ENCODE data around the gene ARPC2. TPM values are rescaled to one million over a fixed set of nuclear protein-coding genes. Genes with fewer than 3 reads are reported as not detected.

ARPC2 gene
- total RNA-seq, 1 donor from 2014 or later: 239 TPM

DNA sequence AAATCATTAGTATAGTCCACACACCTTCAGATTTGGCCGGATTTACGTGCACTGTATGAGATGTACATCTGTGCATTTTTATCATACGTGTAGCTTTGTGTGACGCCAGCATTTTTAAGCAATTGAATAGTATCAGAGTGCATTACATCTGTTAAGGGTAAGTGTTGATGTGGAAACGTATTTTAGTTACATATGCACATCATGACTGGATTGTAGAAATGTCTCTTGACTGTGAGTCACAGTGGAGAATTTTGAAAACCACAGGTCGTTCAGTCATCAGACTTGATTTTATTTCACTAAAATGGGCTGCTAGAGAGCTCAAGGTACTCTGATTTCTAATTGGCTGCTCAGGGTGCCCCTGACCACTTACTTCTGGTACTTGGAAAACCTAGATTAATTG is 38.5 kb downstream of the ARPC2 start:
- DNase-seq (ENCODE audit: low spot score): no peak

GRCh38 chr2:218256612-218257350 is 39.8 kb downstream of the ARPC2 start:
- no peak for DNase-seq (ENCODE audit: low spot score)

GRCh38 chr2:218257390-218257981 is 40.5 kb downstream of the ARPC2 start:
- no peak for DNase-seq (ENCODE audit: low spot score)

DNA sequence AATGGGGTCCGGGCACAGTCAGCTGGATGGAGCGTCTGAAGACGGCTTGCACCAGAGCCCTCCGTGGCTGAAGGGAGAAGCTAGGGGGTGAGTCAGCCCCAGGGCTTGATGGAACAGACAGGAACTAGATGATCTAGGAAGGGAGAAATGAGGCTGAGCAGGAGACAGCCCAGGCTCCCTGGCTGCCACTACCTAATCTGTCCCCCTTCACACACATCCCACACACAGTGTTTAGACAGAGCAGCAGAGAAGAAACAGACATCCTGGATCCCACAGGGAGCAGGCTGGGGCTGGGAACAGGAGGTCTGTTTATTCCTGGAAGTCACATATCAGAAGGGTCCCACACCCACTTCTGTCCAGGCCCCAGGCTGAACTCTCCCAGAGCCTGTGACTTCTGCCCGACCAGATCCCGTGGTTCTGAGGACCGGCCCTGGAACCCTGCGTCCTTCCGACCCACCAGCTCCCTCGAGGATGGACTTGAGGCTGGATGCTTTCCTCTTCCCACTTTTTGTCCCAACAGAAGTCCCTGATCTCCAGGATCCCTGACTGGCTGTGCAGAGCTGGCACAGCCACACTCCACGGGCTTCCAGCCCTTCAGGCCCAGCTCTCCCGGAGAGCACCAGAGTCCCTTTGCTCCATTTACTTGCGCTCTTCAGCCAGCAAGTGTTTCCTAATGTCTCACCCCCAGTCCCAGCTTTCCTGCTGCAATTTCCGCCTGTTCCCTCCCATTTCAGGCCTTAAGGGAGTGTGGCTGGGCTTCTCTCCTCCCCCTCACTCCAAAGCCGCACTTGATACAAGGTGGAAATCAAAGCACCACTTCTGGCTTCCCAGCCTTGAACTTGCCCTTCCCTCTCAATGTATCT is 42.3 kb downstream of the ARPC2 start:
- DNase-seq (ENCODE audit: low spot score): peak; percentile 79

- DNase-seq (ENCODE audit: low spot score): no peak
Measured at GRCh38 chr2:218260166-218260565, 43.2 kb downstream of the ARPC2 start.

- peak; percentile 64 for DNase-seq (ENCODE audit: low spot score)
Measured at GRCh38 chr2:218260742-218261422, 43.9 kb downstream of the ARPC2 start, which contains the start of gene GPBAR1. GPBAR1 (plus strand) TSS chr2:218261015; CDS start chr2:218262725, 1,710 bp downstream.

GRCh38 chr2:218261423-218262236 is 44.6 kb downstream of the ARPC2 start:
- no peak for DNase-seq (ENCODE audit: low spot score)

DNA sequence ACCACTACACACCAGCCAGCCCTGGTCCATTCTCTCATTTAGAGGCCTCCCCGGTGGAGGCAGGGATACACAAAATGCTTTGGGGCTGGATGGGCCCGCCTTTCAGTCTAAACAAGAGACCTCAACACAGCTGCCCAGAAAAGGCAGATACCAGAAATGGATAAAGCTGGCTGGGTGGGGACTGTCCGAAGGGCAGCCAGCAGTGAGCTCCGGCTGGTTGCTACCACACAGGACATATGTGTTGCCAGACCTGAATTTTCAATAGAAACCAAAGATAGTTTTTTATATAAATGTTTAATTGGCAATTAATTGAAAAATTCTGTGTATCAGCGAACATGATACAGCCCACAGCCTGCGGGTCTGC is 45.2 kb downstream of the ARPC2 start:
- DNase-seq (ENCODE audit: low spot score): no peak

DNA sequence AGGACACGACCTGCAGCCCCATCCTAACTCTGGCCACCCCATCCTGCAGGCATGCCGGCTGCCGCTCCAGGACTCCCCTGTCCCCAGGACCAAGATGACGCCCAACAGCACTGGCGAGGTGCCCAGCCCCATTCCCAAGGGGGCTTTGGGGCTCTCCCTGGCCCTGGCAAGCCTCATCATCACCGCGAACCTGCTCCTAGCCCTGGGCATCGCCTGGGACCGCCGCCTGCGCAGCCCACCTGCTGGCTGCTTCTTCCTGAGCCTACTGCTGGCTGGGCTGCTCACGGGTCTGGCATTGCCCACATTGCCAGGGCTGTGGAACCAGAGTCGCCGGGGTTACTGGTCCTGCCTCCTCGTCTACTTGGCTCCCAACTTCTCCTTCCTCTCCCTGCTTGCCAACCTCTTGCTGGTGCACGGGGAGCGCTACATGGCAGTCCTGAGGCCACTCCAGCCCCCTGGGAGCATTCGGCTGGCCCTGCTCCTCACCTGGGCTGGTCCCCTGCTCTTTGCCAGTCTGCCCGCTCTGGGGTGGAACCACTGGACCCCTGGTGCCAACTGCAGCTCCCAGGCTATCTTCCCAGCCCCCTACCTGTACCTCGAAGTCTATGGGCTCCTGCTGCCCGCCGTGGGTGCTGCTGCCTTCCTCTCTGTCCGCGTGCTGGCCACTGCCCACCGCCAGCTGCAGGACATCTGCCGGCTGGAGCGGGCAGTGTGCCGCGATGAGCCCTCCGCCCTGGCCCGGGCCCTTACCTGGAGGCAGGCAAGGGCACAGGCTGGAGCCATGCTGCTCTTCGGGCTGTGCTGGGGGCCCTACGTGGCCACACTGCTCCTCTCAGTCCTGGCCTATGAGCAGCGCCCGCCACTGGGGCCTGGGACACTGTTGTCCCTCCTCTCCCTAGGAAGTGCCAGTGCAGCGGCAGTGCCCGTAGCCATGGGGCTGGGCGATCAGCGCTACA is 45.9 kb downstream of the ARPC2 start:
- no peak for DNase-seq (ENCODE audit: low spot score)

GRCh38 chr2:218263817-218264641 is 47.0 kb downstream of the ARPC2 start:
- DNase-seq (ENCODE audit: low spot score): no peak

GRCh38 chr2:218264773-218265561 is 48.0 kb downstream of the ARPC2 start:
- peak; percentile 70 for DNase-seq (ENCODE audit: low spot score)

DNA sequence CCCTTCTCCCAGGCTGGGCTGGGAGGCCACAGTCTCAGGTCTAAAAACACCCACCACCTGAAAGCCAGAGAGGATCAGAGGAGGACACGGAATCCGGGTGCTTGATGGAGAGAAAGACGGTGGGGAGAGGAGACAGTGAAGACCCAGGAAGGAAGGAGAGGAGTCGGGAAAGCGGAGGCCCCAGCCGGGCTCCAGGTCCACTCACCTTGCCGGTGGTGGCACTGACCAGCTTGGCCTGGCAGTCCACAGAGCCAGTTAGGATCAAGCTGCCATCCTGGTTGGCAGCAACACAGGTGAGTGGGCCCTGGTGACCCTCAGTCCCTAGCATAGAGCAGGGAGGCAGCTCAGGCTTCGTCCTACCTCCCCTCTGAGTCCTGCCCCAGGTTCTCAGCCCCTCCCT is 48.6 kb downstream of the ARPC2 start:
- no peak for DNase-seq (ENCODE audit: low spot score)

GRCh38 chr2:218266316-218266979 is 49.5 kb downstream of the ARPC2 start:
- DNase-seq (ENCODE audit: low spot score): no peak

- no peak for DNase-seq (ENCODE audit: low spot score)
Measured at GRCh38 chr2:218267259-218267658, 50.3 kb downstream of the ARPC2 start.

GRCh38 chr2:218269900-218270720 is 53.1 kb downstream of the ARPC2 start, which contains the start of the genes AAMP and PNKD:
AAMP (minus strand) TSS chr2:218270137; CDS start chr2:218270086, 51 bp downstream.
PNKD (plus strand) TSS chr2:218270519; CDS start chr2:218270536, 17 bp downstream.
- DNase-seq (ENCODE audit: low spot score): peak; percentile 100

- DNase-seq (ENCODE audit: low spot score): no peak
Measured at GRCh38 chr2:218270721-218271486, 53.9 kb downstream of the ARPC2 start.
